Colon (tissue), 2 donors: ENCODE results near the gene NKAIN2.
"Not testable (repeated sequence)": the region's sequence is repeated elsewhere in the genome, so short reads cannot be mapped to it uniquely, and the experiment has no call there.

Source experiments
- FAIRE-seq: peaks from 2 replicates; lab custom pipeline; 2012; peaks lifted over from hg19 to GRCh38; lab: Jason Lieb, UNC
- donor health status: control.
- donor health status: control.

NKAIN2 gene

DNA sequence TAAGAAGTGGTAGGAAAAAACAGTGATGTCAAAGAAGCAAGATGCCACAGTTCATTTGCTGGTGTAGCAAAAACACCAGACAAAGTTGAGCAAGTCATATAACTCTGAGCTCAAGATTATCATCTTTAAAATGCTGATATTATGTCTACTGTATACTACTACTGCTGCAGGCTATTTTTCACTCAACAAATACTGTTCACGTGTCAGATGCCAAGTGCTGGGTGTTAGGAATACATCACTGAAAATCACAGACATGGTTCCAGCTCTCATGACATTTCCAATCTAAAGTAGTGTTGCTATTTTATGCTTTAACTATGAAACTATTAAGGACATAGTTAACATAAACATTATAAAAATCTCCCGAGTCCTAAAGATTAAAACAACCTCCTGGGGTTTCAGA is 163.0 kb downstream of the NKAIN2 start:
- no peak for FAIRE-seq

DNA sequence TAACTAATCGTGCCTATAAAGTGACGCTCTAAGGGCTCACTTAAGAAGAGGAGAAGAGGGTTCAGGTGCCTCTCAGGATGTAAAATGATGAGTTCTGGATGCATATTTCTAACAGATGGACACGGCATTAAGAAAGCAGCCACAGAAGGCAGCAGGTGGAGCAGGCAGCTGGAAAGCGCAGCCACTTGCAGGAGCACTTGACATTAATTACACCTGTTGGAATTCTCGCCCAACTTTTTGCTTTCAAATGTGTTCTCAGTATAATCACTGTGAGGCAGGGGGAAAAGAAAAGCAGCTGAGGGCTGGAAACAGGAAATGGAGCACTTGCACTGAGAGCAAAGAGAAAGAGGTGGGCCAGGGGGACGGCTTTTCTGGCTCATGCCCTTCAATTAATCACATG is 164.2 kb downstream of the NKAIN2 start:
- no peak for FAIRE-seq

DNA sequence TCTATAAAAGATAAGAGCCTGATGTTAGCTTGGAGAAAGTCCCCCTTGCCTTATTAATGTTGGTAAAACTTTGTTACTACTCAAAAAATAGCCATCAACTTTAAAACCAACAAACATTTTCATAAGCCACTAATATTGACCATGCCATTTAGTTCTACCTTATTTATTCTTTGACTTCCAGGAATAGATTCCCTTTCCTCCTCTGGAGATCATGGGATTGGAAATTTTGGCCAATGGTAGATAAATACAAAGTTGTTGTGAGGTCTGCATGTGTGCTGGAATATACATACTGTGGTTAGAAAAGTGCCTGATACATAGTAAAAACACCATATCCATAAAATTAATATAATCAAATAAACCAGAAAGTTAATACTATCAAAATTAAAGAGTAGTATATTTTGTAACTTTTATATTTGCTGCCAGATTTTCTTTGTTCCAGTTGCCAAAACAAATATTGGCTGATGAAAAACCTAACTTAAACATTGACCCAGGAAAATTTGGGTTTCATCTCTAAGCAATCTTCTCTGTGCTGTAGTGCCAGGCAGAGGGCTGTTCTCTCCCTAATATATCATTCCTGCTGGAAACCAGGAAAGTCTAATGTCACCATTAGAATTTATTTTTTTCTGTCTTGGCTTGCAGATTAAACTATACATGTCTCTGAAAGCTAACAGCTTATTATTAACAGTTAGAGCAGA is 169.1 kb downstream of the NKAIN2 start:
- no peak for FAIRE-seq

DNA sequence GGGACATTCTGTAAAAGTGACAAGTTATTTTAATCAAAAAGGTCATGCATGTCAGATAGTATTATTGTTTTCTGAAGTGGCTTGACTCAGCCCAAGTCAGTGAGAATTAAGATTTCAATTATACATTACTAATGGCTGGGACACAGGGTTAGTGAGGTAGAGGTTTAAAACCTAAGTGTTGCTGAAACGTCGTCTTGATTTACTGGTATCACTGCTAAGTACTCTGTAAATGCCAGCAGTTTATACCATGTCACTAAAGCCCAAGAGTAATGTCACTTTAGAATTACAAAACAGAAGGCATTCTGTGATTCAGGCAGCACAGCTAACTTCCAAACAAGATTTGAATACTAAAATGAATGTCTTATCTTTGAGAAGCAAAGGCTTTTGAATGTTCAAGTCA is 176.6 kb downstream of the NKAIN2 start:
- FAIRE-seq: no peak

DNA sequence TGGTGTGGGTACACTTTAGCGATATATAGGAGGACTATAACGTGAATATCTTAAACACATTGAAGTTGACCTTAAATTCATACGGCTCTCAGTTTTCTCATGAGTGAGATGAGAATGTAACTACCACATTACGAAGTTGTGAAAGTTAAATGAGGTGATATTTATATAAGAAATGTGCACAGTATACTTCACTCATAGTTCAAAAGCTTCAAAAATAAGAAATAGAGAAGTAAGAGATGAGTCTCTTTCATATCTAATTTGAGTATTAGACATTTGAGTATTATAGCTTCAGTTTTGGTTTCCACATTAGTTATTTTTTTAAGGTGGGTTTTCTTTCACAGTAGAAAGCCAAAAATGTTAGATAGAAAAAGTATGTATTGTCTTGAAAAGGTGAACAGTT is 183.3 kb downstream of the NKAIN2 start:
- FAIRE-seq: no peak

DNA sequence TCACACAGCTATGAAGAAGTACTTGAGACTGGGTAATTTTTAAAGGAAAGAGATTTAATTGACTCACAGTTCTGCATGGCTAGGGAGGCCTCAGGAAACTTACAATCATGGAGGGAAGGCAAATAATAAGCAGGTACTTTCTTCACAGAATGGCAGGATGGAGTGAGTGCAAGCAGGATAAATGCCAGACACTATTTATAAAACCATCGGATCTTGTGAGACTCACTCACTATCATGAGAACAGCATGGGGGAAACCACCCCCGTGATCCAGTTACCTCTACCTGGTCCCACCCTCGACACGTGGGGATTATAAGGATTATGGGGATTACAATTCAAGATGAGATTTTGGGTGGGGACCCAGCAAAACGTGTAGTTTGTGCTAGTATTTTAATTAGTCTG is 186.3 kb downstream of the NKAIN2 start:
- FAIRE-seq: not testable (repeated sequence)

DNA sequence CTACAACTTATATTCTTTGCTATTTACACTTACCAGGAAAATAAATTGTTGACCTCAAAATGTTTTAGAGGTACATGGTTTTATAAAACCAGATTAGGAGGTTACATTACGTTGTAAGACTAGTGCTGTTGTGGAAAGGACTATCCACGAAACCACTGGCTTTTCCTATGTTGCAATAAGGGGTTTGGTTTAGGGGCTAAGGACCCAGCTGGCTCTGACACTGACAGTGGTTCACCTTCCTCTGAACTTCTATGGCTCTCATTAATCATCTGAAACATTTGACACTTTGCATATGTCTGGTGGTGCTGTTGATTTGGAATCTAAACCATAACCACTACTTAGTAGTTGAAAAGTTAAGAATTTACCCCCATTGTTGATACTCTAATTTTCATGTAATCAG is 186.7 kb downstream of the NKAIN2 start:
- FAIRE-seq: no peak

DNA sequence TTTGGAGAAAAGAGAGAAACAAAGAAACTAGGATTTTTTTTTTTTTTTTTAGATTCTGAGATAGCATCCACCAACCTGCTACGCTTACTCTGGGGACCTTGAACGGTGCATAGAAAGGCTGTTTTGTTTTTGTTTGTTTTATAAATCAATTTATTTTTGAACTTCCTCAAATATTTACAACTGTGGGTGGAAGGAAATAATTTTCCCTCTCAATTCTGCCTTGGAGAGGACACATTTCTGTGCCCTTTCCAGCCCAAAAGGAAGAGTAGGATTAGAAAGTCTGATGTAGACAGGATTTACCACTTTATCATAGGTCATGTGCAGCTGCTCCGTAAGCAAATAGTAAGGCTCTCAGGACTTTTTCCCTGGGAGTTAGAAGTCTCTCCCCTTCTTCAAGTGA is 190.5 kb downstream of the NKAIN2 start:
- FAIRE-seq: no peak

DNA sequence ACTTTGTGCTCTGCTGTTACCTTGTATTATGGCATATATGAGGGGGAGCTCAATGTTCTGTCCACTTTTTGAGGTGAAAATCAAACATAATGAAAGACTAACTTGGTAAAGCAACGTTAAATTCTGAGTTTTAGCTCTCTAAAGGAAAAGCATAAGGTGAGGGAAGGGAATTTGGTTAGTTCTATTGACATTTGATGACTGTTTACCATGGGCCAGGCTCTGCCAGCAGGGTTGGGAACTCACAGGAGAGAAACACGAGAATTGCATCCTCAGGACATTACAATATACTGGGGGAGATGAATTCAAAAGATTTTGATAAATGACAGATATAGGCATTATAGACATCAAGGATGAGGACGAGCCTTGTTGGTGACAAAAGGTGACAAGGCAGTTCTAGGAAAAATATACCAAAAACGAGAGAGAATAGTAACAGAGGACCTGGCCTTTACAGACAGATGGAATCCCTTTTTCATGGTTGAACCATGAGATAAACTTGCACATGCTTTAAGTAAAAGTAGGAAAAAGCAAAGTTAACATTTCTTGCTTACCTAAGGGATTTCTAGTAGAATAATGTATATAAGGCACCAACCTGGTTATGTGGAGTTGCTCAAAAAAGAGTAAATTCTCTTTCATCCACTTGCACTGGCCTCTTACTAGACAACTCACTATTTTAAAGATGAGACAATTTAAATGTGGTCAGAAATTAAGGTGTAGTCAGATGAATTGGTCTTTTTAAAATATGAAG is 191.4 kb downstream of the NKAIN2 start:
- no peak for FAIRE-seq

DNA sequence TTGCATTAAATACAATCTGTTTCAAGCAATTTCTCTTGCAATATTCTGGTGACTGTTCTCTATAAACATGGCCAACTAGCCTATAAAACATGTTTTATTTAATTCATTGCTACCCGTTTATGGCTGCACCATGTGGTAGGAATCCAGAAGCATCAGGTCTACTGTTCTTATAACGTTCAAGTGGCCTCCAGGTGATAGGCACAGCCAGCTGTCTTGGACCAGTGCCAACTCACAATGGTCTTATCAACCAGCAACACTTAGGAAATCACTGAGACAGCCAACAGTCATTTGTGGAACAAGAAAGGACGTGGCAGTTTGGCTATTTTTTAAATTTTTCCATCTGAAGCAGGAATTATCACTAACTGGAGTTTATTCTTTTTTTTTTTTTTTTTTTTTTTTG is 193.6 kb downstream of the NKAIN2 start:
- FAIRE-seq: no peak

DNA sequence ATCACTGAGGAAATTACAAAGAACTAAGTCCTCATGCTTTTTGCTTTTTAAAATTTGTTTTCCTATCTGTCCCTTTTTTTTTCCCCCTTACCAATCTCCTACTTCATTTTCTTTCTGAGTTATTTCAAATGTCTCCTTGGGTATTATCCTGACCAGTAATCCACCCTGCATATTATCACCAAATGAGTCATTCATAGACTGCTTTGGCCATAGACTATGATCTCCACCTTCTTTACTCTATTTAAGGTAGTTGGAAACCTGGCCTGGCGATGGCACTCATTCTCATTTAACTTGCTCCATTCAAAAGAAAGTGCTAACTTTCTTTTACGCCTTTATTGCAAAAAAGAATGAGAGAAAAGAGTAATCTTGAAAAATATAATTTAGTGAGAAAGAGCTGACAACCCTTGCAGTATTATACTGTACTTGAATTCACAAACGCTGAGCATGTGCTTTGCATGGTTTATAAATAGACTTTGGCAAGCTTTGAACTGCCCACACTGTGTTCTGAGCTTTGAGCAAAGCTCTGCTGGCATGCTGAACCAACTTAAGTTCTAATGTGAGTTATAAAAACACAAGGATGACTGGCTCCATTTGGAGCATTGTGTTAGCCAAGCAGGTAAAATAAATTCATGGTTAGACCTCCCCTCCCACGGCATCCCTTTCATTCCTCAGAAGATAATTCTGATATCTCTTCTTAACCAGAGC is 198.9 kb downstream of the NKAIN2 start:
- no peak for FAIRE-seq

DNA sequence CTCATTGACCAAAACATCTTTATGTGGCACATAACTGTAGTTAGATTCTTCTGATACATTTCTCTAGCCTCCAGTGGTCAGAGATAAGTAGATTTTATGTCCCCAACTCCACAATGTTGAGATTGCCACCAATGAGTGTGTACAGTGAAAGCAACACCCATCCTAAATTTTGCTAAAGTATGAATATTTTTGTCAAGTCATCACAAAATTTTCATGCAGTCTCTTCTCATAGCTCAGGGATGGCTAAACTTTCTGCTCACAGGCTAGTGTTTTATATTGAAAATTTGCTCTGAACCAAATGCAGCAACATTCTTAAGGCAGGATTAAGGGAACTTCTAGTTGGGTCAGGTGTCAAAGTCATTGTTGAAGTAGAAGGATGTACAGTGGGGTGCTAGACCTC is 203.6 kb downstream of the NKAIN2 start:
- no peak for FAIRE-seq

DNA sequence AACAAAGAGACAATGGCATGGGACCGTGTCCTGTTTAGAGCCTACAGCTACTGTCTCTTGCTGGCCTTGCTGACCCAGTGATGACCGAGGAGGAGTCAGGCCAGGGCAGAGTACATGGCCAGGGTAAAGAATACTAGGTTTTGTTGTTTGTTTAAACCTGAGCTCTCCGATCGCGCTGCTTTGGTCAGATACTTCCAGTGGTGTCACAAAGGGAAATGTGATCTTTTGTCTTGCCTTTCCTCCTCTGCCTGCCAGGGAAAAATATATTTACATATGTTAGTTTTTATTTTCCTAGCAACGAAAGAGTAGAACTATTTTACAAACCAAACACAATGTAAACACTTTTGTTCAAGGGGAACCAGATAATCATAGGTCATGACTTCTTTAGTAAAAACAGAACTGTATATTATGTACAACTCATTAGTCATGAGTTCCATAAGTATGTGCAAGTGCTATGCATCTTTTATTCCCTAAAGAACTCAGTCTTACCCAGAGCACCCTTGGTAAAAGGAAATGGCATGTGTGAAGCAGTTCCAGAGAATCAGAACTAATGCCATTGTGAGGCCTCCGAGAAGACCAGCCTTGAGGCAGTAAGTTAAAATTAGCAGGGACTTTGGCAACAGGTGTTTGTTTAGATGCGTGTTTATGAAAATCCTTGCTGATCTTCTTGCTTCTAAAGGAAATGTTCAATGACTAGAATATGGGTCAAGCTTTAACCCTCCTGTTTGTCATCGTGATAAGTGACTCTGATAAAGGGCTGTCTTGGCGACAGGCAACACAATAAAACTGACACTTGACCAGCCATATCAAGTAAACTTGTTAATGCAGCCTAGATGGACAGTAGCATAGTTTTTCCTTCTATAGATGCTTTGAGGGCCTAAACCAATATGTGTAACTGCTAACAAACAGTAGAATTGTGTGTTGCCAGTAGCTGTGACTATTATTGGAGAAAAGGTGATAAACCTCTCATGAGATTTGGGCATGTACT is 204.6 kb downstream of the NKAIN2 start:
- FAIRE-seq: no peak

DNA sequence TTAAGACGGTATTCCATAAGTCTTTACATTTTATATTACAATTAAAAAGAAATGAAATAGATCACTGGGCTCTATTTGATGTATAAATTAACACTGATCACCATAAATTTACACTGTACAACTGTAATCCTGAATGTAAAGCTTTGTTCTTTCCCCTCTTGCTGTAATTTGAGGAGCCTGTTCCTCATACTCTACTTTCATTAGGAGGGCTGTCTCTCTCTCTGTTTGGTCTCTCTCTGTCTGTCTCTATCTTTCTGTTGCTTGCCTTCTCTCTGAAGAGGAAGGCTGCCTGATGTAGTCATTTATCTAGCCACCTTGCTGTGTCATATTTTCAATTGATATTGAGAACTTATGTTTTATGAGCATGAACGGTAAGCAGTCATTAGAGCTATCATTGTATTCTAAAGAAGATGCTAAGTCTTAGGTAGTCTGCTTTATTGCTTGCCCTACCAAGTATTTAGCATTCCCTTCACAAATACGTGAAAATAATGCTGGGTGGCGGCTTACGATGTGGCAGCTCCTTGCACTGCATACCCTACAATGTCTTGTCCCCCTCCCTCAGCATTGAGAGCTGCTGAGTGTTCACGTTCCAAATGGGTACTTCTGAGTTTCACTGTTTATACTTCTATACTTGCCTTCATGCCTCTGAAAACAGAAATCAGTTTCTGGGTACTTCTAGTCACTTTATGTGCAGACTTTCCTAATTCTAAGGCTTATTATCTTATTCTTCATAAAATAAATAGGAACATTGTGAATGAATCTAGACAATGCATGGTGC is 205.5 kb downstream of the NKAIN2 start:
- FAIRE-seq: no peak

DNA sequence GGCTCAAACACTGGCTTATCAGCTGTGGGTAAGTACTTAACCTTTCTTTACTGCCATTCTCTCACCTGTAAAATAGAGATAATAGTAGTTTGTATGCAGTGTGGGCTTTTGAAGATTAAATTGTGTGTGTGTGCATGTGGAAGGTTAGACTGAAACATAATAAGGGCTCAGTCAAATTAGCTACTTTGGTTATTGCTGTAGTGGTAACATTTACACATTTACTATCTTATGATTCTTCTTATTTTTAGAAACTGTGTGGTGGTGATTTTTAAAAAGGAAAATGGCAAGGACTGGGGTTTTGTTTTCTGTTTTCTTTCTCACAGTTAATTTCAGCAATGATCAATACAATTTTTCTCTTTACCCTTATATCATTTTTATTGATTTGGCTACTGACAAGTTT is 206.9 kb downstream of the NKAIN2 start:
- no peak for FAIRE-seq

DNA sequence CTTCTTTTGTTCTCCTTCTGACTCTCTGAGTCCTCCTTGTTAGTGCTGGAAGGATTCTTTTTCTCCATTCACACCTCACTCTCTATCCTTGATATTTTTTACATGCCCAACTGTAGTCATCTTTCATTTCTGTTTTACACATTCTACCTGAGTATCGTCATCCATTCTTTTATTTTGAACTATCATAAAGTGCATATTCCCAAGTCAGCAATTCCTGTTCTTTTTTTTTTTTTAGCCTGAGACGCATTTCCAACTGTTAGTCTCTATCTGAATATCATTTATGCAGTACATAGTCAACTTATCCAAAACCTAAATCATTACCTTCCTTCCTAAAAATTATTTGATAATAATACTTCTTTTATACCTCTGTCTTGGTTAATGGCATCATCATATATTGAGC is 207.5 kb downstream of the NKAIN2 start:
- no peak for FAIRE-seq

DNA sequence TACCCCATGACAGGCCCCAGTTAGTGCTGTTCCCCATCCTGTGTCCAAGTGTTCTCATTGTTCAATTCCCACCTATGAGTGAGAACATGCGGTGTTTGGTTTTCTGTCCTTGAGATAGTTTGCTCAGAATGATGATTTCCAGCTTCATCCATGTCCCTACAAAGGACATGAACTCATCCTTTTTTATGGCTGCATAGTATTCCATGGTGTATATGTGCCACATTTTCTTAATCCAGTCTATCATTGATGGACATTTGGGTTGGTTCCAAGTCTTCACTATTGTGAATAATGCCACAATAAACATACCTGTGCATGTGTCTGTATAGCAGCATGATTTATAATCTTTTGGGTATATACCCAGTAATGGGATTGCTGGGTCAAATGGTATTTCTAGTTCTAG is 218.4 kb downstream of the NKAIN2 start:
- not testable (repeated sequence) for FAIRE-seq

DNA sequence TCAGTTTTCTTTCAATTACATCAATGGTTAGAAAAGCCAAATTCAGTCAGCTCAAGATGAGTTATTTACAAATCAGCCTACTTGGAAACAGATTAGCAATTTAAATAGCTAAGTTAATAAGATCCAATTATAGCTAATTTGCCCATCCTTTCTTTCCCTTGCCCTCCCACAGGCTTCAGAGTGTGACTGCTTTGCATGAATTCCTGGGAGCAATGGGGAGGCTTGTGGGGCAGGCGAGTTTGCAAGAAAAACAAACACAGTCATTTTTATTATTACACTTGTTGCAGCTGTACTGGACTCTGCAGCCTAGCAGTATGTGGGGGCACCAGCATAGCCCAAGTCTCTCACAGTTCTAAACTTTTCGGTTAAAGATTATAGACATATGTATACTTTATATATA is 219.0 kb downstream of the NKAIN2 start:
- no peak for FAIRE-seq

DNA sequence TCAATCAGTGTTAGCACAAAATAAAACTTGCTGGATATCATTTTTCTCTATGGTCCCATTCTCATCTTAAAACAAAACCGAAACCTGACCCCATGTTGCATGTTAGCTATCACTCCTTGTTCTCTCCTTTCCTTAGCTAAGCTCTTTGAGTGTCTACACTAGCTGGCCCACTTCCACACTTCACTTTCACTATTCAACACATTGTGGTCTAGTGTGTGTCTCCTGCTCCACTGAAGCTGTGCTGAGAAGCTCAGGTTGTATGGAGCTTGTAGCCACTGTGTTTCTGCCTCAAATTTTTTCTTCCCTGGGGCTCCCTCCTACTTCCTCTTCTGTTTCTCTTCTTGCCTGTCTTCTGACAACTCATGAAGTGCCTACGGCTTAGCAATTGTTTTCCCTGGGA is 223.0 kb downstream of the NKAIN2 start:
- FAIRE-seq: no peak

DNA sequence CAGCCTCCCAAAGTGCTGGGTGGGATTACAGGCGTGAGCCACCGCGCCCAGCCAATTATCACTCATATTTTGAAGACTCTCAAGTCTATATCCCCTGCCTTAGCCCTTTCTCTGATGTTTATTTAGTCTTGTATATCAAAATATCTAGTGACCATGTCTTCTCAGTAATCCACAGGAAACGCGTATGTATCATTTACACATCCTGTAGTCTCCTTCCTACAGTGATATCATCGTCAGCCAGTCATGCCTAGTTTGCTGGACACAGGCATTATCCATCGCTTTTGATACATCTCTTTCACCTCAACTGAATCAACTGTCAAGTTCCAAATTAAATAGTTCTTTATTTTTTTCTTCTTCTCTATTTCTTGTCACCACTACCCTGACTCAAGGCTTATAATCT is 223.7 kb downstream of the NKAIN2 start:
- FAIRE-seq: no peak

DNA sequence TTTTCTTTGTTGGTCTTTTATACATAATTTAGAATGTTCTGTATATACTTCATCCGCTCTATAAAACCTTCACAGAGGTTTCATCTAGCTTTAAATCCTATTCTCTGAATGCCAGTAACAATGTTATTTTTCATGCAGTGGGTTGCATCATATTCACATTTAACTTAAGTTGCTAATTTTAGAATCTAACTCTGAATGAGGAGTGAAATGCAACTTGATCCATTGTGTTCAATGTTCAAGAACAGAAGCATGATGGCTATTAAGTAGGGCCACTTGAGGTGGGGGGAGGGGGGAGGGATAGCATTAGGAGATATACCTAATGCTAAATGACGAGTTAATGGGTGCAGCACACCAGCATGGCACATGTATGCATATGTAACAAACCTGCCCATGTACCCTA is 224.5 kb downstream of the NKAIN2 start:
- FAIRE-seq: no peak
